A673 (cell line): Measurements from ENCODE around the gene USE1.

Experiments used
- CTCF ChIP-seq: fragments of 300-800, 200-600 bp; sonication (generic); conservative IDR thresholded peaks from 2 replicates; pipeline ENCODE4 v1.5.1; 2017; ENCODE audit warnings: low read depth, mild to moderate bottlenecking, antibody characterized with exemption, low read length, moderate library complexity, mixed read lengths
- EZH2 ChIP-seq: fragments of 200-600 bp; sonication (generic); IDR thresholded peaks from 2 replicates; pipeline ENCODE4 v1.6.1; 2017; ENCODE audit warnings: borderline replicate concordance, low read depth, mild to moderate bottlenecking, mixed read lengths, antibody characterized with exemption, low read length; ENCODE audit not compliant: poor library complexity, severe bottlenecking

- no peak for TF ChIP-seq CTCF
- TF ChIP-seq EZH2: no peak
Observed at GRCh38 chr19:17210296-17210695, 4.9 kb upstream of the USE1 start.
